HCT116 (cell line): ENCODE results near the gene TTC39C. TPM values are rescaled to one million over a fixed set of nuclear protein-coding genes. Genes with fewer than 3 reads are reported as not detected.

Experiments
- ATAC-seq: fragments of 200-7000 bp; cut with Tn5 transposase; 2 replicates; pipeline ENCODE4 v1.9.1; 2020; ENCODE audit warnings: mild to moderate bottlenecking, moderate library complexity
- BruUV-seq: library from RNA; stranded (reverse); fragments of 400-500 nt; replicated peaks from 2 replicates; lab custom pipeline; 2021; lab: Mats Ljungman, UMichigan
- CTCF ChIA-PET: fragments of 300-600 bp; sonication (Branson Sonifier 250); formaldehyde crosslinking; loops from one replicate; lab custom pipeline; 2021; ENCODE audit warnings: antibody characterized with exemption; lab: Charles Lee
- POLR2A ChIA-PET: fragments of 300-600, 350-600 bp; sonication (Branson Sonifier 250); formaldehyde crosslinking; loops from one replicate; lab custom pipeline; 2021; ENCODE audit warnings: antibody characterized with exemption; lab: Charles Lee
- RAD21 ChIA-PET, 2 experiments: fragments of 300-600 bp; sonication (Branson Sonifier 250); formaldehyde crosslinking; loops; one replicate each; lab custom pipeline; 2023; ENCODE audit warnings: low total read pairs in 2 of 2; ENCODE audit not compliant: uncharacterized antibody in 2 of 2, unreplicated experiment in 2 of 2, low non-redundant PET in 1 of 2; lab: Charles Lee
- DNase-seq: peaks from one replicate; pipeline ENCODE4 v3.0.0-alpha.2; 2010; ENCODE audit warnings: low read depth, low spot score
- H2AFZ ChIP-seq: fragments of 200-600 bp; shearing (Covaris generic), sonication (generic); 2 replicates; pipeline ENCODE4 v1.6.1; 2017; ENCODE audit warnings: low read depth, mixed run types, mixed read lengths, antibody characterized with exemption, low read length; ENCODE audit not compliant: poor library complexity, severe bottlenecking
- H3K27ac ChIP-seq: 2 replicates; pipeline ENCODE4 v1.5.1; 2012; ENCODE audit warnings: low read depth, low read length
- H3K27me3 ChIP-seq: fragments of 200-600 bp; sonication (generic); 2 replicates; pipeline ENCODE4 v1.6.1; 2016; ENCODE audit warnings: mixed run types, low read length, mixed read lengths; ENCODE audit not compliant: insufficient read depth
- H3K36me3 ChIP-seq, 2 experiments: fragments of 200-500 bp in 1 of 2; fragments of 200-600 bp in 1 of 2; sonication (Bioruptor generic) in 1 of 2; sonication (generic) in 1 of 2; 2 replicates each; pipeline versions ENCODE4 v1.5.1 to v1.6.1; 2014 to 2016; ENCODE audit warnings: low read length in 2 of 2, inconsistent platforms in 1 of 2, mixed read lengths in 1 of 2, mixed run types in 1 of 2; ENCODE audit not compliant: insufficient read depth in 2 of 2, control insufficient read depth in 1 of 2
- H3K4me1 ChIP-seq, 2 experiments: fragments of 200-600 bp in 1 of 2; sonication (generic) in 1 of 2; 2 replicates each; pipeline versions ENCODE4 v1.5.1 to v1.6.1; 2012 to 2017; ENCODE audit warnings: low read length in 2 of 2, inconsistent platforms in 1 of 2, mild to moderate bottlenecking in 1 of 2, mixed read lengths in 1 of 2, mixed run types in 1 of 2, moderate library complexity in 1 of 2; ENCODE audit not compliant: insufficient read depth in 2 of 2, control insufficient read depth in 1 of 2
- H3K4me2 ChIP-seq: fragments of 200-600 bp; sonication (generic); 2 replicates; pipeline ENCODE4 v1.6.1; 2017; ENCODE audit warnings: mixed run types, low read length, mixed read lengths
- H3K4me3 ChIP-seq, 2 experiments: fragments of 200-600 bp in 1 of 2; sonication (generic) in 1 of 2; replicated peaks in 1 of 2; 2 replicates each; pipeline ENCODE4 v1.5.1; 2011 to 2016; ENCODE audit warnings: low read length in 2 of 2, control low read depth in 1 of 2, low read depth in 1 of 2, mild to moderate bottlenecking in 1 of 2, mixed read lengths in 1 of 2, mixed run types in 1 of 2
- H3K79me2 ChIP-seq: fragments of 200-600 bp; sonication (generic); 2 replicates; pipeline ENCODE4 v1.6.1; 2017; ENCODE audit warnings: mild to moderate bottlenecking, mixed run types, low read length, moderate library complexity, mixed read lengths; ENCODE audit not compliant: insufficient read depth
- H3K9ac ChIP-seq: fragments of 200-600 bp; sonication (generic); 2 replicates; pipeline ENCODE4 v1.6.1; 2016; ENCODE audit warnings: low read length, mixed read lengths
- H3K9me2 ChIP-seq: fragments of 200-600 bp; sonication (generic), shearing (Covaris generic); 2 replicates; pipeline ENCODE4 v1.6.1; 2017; ENCODE audit warnings: mixed run types, mild to moderate bottlenecking, moderate library complexity; ENCODE audit not compliant: insufficient read depth
- H3K9me3 ChIP-seq, 2 experiments: fragments of 200-500 bp in 1 of 2; fragments of 200-600 bp in 1 of 2; sonication (Bioruptor generic) in 1 of 2; sonication (generic) in 1 of 2; 2 replicates each; pipeline ENCODE4 v1.6.1; 2014 to 2017; ENCODE audit warnings: low read length in 2 of 2, mixed read lengths in 2 of 2, inconsistent platforms in 1 of 2, low read depth in 1 of 2, mild to moderate bottlenecking in 1 of 2, mixed run types in 1 of 2, moderate library complexity in 1 of 2; ENCODE audit not compliant: control insufficient read depth in 1 of 2, insufficient read depth in 1 of 2
- H4K20me1 ChIP-seq: fragments of 200-600 bp; sonication (generic), shearing (Covaris generic); 2 replicates; pipeline ENCODE4 v1.6.1; 2017; ENCODE audit warnings: mixed run types, mild to moderate bottlenecking, moderate library complexity; ENCODE audit not compliant: insufficient read depth
- CBX3 ChIP-seq: IDR thresholded peaks from 2 replicates; pipeline ENCODE4 v1.6.1; 2012; ENCODE audit warnings: low read depth
- CEBPB ChIP-seq: IDR thresholded peaks from 2 replicates; pipeline ENCODE4 v1.6.1; 2012; ENCODE audit warnings: low read depth
- EGR1 ChIP-seq: IDR thresholded peaks from 2 replicates; pipeline ENCODE4 v1.6.1; 2012; ENCODE audit warnings: low read depth
- ELF1 ChIP-seq: IDR thresholded peaks from 2 replicates; pipeline ENCODE4 v1.6.1; 2012; ENCODE audit warnings: low read depth, borderline replicate concordance
- EZH2 ChIP-seq: fragments of 200-600 bp; sonication (generic); IDR thresholded peaks from 2 replicates; pipeline ENCODE4 v1.6.1; 2017; ENCODE audit warnings: antibody characterized with exemption, mixed run types
- EZH2phosphoT487 ChIP-seq: fragments of 200-600 bp; IDR thresholded peaks from 2 replicates; pipeline ENCODE4 v1.6.1; 2018; ENCODE audit warnings: antibody characterized with exemption, borderline replicate concordance
- JUND ChIP-seq: IDR thresholded peaks from 2 replicates; pipeline ENCODE4 v1.6.1; 2012
- POLR2AphosphoS5 ChIP-seq: IDR thresholded peaks from 2 replicates; pipeline ENCODE4 v1.6.1; 2011; ENCODE audit warnings: mild to moderate bottlenecking, low read depth, low read length, moderate library complexity
- RAD21 ChIP-seq: IDR thresholded peaks from 2 replicates; pipeline ENCODE4 v1.6.1; 2012; ENCODE audit warnings: low read depth, mild to moderate bottlenecking
- SIN3A ChIP-seq: IDR thresholded peaks from 2 replicates; pipeline ENCODE4 v1.6.1; 2012; ENCODE audit warnings: low read depth
- SRF ChIP-seq: IDR thresholded peaks from 2 replicates; pipeline ENCODE4 v1.6.1; 2012; ENCODE audit warnings: low read depth
- TCF7L2 ChIP-seq: IDR thresholded peaks from 2 replicates; pipeline ENCODE4 v1.7.0; 2011; ENCODE audit warnings: borderline replicate concordance, inconsistent platforms; ENCODE audit not compliant: insufficient read depth, insufficient read length; ENCODE audit errors: extremely low read depth
- YY1 ChIP-seq: IDR thresholded peaks from 2 replicates; pipeline ENCODE4 v1.6.1; 2011; ENCODE audit warnings: low read length, low read depth, moderate library complexity, mild to moderate bottlenecking; ENCODE audit not compliant: insufficient replicate concordance; ENCODE audit errors: extremely low read depth
- intact Hi-C: fragments of 100-400 bp; cut with micrococcal nuclease; formaldehyde crosslinking; loops from 2 replicates; pipeline ENCODE4 v1.10.0; 2022
- total RNA-seq: library from RNA; stranded (reverse); gene quantifications from one replicate; pipeline ENCODE4 v1.2.1, GENCODE V29; 2021; ENCODE audit not compliant: unreplicated experiment
- TF ChIP-seq, protein P1 (sequence below): IDR thresholded peaks from 2 replicates; pipeline ENCODE4 v1.6.1; 2012; ENCODE audit warnings: low read depth
- TF ChIP-seq, protein P2 (sequence below): IDR thresholded peaks from 2 replicates; pipeline ENCODE4 v1.6.1; 2012
- TF ChIP-seq, protein P3 (sequence below), 3 experiments: fragments of 200-600 bp in 1 of 3; sonication (generic) in 1 of 3; IDR thresholded peaks in 2 of 3; conservative IDR thresholded peaks in 1 of 3; 2 replicates each; pipeline ENCODE4 v1.5.1; 2012 to 2017; ENCODE audit warnings: low read depth in 2 of 3, low read length in 2 of 3, antibody characterized with exemption in 1 of 3, borderline replicate concordance in 1 of 3, control low read depth in 1 of 3, mild to moderate bottlenecking in 1 of 3, mixed read lengths in 1 of 3, mixed run types in 1 of 3, moderate library complexity in 1 of 3; ENCODE audit not compliant: insufficient read depth in 1 of 3

TTC39C gene
- total RNA-seq, 1 experiment from 2014 or later = 24.8 TPM

DNA sequence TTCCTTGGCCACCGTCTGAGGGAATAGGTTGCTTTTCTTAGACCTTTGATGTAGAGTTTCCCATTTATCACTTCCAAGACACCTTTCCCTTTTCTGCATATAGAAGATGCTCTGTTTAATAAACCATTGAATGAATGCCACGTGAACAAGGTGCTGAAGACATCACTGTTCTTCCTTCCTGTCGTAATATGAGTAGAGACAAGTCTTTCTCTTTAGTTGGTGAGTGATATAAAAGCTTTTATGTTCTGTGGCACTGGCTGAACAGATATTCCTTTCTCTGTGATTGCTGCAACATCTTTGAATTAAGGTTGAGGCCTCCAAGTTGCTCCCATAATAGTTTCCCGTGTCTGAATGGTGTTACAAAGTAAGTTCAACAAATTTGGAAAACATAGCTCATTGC is 38.7 kb downstream of the TTC39C start:
- Histone ChIP-seq H3K9ac (no peak overlapping the region), H3K9me3 (no peaks in the 10 kb centered on the region), H3K27ac (no peak overlapping the region), H4K20me1 (no peaks in the 10 kb centered on the region; the same call in 1 of the 2 replicates), H3K9me2 (no peaks in the 10 kb centered on the region), H3K27me3 (no peaks in the 10 kb centered on the region), H3K79me2 (peaks cover 11% of the 10 kb centered on the region), H3K4me1 (peaks cover 16 to 17% of the 10 kb centered on the region in 2 experiments), H3K36me3 (no peaks in the 10 kb centered on the region), H2AFZ (no peak overlapping the region), H3K4me3 (no peak overlapping the region), H3K4me2 (no peak overlapping the region)
- no peak for DNase-seq
- RAD21 ChIA-PET = no interaction called here
- ATAC-seq = no peak
- CTCF ChIA-PET = no interaction called here
- no TSS peak for BruUV-seq
- POLR2A ChIA-PET = no interaction called here
- intact Hi-C loops = no loop called here
- no peak for TF ChIP-seq CBX3
- TF ChIP-seq EZH2 = no peak
- no peak for TF ChIP-seq EGR1
- no peak for TF ChIP-seq EZH2phosphoT487

DNA sequence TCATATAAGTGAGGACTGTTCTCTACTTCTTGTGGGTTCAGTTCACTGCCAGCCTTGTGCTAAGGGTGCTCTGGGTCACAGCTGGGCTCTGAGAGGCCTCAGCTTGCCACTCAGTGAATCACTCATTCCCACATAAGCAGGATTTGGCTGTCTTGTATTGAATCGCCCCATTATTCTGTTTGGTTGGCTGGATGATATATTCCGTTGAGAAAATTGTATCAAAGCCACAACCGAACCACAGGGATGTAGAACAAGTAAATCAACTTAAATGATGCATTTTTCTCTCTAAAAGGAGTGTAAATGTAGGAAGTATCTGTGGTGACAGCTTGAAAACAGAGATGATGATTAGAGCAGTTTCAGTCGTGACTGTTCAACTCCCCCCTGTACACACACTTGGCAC is 39.6 kb downstream of the TTC39C start:
- no peak overlapping the region for H3K27ac ChIP-seq
- ChIA-PET POLR2A (no interaction called here), CTCF (no interaction called here), RAD21 (no interaction called here)
- TF ChIP-seq JUND (no peak), CEBPB (no peak), ELF1 (no peak), POLR2AphosphoS5 (no peak), SRF (no peak), SIN3A (no peak), RAD21 (no peak), TCF7L2 (no peak), EZH2 (no peak), CBX3 (no peak), YY1 (no peak)
- TF ChIP-seq, protein P1, sequence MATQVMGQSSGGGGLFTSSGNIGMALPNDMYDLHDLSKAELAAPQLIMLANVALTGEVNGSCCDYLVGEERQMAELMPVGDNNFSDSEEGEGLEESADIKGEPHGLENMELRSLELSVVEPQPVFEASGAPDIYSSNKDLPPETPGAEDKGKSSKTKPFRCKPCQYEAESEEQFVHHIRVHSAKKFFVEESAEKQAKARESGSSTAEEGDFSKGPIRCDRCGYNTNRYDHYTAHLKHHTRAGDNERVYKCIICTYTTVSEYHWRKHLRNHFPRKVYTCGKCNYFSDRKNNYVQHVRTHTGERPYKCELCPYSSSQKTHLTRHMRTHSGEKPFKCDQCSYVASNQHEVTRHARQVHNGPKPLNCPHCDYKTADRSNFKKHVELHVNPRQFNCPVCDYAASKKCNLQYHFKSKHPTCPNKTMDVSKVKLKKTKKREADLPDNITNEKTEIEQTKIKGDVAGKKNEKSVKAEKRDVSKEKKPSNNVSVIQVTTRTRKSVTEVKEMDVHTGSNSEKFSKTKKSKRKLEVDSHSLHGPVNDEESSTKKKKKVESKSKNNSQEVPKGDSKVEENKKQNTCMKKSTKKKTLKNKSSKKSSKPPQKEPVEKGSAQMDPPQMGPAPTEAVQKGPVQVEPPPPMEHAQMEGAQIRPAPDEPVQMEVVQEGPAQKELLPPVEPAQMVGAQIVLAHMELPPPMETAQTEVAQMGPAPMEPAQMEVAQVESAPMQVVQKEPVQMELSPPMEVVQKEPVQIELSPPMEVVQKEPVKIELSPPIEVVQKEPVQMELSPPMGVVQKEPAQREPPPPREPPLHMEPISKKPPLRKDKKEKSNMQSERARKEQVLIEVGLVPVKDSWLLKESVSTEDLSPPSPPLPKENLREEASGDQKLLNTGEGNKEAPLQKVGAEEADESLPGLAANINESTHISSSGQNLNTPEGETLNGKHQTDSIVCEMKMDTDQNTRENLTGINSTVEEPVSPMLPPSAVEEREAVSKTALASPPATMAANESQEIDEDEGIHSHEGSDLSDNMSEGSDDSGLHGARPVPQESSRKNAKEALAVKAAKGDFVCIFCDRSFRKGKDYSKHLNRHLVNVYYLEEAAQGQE = no peak
- TF ChIP-seq, protein P2, sequence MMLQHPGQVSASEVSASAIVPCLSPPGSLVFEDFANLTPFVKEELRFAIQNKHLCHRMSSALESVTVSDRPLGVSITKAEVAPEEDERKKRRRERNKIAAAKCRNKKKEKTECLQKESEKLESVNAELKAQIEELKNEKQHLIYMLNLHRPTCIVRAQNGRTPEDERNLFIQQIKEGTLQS = no peak
- TF ChIP-seq, protein P3, sequence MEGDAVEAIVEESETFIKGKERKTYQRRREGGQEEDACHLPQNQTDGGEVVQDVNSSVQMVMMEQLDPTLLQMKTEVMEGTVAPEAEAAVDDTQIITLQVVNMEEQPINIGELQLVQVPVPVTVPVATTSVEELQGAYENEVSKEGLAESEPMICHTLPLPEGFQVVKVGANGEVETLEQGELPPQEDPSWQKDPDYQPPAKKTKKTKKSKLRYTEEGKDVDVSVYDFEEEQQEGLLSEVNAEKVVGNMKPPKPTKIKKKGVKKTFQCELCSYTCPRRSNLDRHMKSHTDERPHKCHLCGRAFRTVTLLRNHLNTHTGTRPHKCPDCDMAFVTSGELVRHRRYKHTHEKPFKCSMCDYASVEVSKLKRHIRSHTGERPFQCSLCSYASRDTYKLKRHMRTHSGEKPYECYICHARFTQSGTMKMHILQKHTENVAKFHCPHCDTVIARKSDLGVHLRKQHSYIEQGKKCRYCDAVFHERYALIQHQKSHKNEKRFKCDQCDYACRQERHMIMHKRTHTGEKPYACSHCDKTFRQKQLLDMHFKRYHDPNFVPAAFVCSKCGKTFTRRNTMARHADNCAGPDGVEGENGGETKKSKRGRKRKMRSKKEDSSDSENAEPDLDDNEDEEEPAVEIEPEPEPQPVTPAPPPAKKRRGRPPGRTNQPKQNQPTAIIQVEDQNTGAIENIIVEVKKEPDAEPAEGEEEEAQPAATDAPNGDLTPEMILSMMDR (IDR thresholded peaks at IDR 0.05 in 2 of 3, conservative IDR thresholded peaks at IDR 0.05 in 1 of 3; ENCODE audit: borderline replicate concordance in 1 of 3, insufficient read depth in 1 of 3, low read depth in 2 of 3, low read length in 2 of 3) = no peak
- H3K27me3 ChIP-seq = no peaks in the 10 kb centered on the region
- H3K4me3 ChIP-seq = no peak overlapping the region
- no peak overlapping the region for H3K9ac ChIP-seq
- H3K79me2 ChIP-seq = peaks cover 11% of the 10 kb centered on the region
- H3K4me1 ChIP-seq = peaks cover 16 to 17% of the 10 kb centered on the region in 2 experiments
- DNase-seq (no peak), ATAC-seq (no peak)
- H4K20me1 ChIP-seq = no peaks in the 10 kb centered on the region; the same call in 1 of the 2 replicates
- no TSS peak for BruUV-seq
- H3K9me3 ChIP-seq = no peaks in the 10 kb centered on the region
- H3K9me2 ChIP-seq = no peaks in the 10 kb centered on the region
- H2AFZ ChIP-seq = no peak overlapping the region
- no peaks in the 10 kb centered on the region for H3K36me3 ChIP-seq
- no peak overlapping the region for H3K4me2 ChIP-seq
- intact Hi-C loops = no loop called here
